NCI-H524 treated with DMSO at 0.1 percent for 48 hours (cell line): ENCODE measurements around the gene LRRC8B.
A peak's percentile ranks its signal among the peaks of the same experiment; 100 is the strongest.
"Not testable (repeated sequence)": the region's sequence is repeated elsewhere in the genome, so short reads cannot be mapped to it uniquely, and the experiment has no call there.

Experiments used
- DNase-seq: peaks from one replicate; lab custom pipeline; 2025; lab: John Stamatoyannopoulos, UW

Gene LRRC8B

DNA sequence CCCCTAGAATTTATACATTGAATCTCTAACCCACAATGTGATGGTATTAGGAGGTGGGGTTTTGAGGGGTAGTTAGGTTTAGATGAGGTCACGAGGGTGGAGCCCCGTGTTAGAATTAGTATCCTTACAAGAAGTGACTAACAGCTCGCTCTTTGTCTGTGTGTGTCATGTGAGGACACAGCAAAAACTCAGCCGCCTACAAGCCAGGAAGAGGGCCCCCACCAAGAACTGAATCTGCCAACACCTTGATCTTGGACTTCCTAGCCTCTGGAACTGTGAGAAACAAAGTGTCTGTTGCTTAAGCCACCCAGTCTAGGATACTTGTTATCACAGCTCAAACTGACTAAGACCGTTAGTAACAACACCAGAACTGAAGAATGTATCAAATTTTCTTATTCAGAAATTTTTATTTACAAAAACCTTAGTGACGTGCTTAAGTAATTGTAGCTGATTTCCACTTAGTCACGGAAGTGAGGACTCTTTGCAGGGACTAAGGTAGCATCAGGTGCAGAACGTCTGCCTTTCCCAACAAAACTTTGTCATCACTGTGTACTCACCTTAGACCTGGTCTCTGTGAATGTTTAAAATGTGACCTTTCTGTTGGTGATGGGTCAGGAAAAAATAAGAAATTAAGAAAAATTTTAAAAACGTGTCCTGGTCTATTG is 83.8 kb downstream of the LRRC8B start:
- no peak for DNase-seq

- no peak for DNase-seq
Measured at GRCh38 chr1:89608984-89609725, 84.5 kb downstream of the LRRC8B start.

DNA sequence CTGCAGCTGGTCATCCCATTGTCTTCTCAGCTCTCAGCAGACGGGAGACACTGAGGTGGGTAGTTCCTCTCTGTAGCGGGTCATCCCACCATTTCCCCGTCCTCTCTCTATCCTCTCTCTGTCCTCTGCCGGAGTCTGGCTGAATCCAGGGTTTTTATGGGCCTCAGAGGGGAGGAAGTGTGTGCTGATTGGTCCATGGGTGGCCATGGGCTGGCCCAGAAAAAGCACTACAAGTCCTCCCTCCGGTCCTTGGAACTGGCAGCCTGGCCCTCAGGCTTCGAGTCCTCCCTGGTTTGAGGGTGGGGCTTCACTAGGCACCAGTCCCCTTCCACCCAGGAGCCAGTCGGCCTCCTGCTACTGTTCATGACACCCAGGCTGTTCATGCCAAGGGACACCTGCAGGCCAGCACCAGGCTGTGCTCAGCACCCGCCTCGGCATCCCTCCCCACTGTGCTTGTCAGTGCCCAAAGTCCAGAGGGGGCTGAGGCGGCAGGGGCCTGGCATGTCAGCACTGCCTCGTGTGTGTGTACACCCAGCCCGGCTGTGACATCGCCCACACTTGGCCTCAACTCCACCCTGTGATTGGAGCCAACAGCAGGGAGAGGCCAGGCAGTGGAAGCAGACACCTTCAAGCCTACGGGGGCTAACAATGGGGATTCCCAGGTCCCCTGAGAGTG is 85.3 kb downstream of the LRRC8B start:
- DNase-seq: no peak

- DNase-seq: no peak
Measured at GRCh38 chr1:89610457-89611011, 85.9 kb downstream of the LRRC8B start.

GRCh38 chr1:89611721-89612120 is 87.1 kb downstream of the LRRC8B start:
- DNase-seq: no peak

GRCh38 chr1:89613928-89614327 is 89.3 kb downstream of the LRRC8B start:
- no peak for DNase-seq

- no peak for DNase-seq
Measured at GRCh38 chr1:89615676-89616598, 91.3 kb downstream of the LRRC8B start.

DNA sequence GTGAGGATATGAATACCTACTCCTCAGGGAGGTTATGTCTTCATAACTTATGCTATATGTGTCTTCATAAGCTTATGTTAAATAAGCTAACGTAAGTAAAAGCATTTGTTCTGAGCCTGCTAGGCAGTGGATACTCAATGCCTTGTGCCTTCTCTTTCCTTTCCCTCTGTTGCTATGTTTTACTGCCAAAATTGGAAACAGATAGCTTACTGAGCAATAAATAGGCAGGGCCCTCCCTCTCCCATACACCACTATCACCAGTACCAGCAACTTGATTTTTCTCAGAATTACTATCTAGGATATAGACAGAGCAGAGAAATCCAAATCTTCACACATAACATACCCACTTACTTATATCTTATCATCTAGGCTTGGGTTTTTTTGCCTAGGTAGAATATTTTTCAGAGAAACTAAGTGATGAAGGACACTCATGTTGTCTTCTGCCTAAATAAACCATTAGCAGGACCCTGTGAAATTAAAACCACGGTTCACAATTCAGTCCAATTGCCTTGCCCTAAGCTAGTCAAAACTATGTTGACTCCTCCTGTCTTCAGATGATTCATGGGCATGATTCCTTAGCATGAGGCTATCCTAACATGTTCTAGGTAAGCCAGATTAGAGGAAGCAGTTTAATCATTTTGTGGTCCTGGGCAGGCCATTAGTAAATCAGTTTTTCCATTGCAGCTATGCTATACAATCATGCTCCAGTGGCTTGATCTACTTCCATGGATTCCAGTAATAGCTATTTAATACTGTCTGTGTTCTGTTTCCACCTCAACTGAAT is 92.4 kb downstream of the LRRC8B start:
- DNase-seq: no peak

GRCh38 chr1:89620664-89621063 is 96.0 kb downstream of the LRRC8B start:
- DNase-seq: no peak

- DNase-seq: no peak
Measured at GRCh38 chr1:89622895-89623294, 98.3 kb downstream of the LRRC8B start.

DNA sequence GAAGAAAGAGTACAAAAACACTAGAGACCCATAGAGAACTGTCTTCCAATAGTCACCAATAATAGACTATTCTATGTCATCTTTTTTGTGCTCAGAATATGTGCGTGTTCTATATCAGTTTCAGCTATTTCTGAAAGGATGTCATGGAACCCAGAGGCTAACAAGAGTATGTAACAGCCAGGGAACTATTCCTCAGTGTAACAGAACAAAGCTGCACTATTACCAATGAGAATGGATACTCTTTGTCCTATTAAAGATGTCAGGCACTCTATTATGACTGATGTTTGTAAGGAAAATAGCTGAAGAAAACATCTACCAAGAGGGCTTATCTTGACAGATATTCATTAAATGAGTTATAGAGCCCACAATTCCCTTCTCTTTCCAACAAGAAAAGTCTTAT is 99.7 kb downstream of the LRRC8B start:
- no peak for DNase-seq

GRCh38 chr1:89624715-89625323 is 100.2 kb downstream of the LRRC8B start:
- no peak for DNase-seq

GRCh38 chr1:89627596-89627962 is 103.0 kb downstream of the LRRC8B start:
- DNase-seq: no peak

DNA sequence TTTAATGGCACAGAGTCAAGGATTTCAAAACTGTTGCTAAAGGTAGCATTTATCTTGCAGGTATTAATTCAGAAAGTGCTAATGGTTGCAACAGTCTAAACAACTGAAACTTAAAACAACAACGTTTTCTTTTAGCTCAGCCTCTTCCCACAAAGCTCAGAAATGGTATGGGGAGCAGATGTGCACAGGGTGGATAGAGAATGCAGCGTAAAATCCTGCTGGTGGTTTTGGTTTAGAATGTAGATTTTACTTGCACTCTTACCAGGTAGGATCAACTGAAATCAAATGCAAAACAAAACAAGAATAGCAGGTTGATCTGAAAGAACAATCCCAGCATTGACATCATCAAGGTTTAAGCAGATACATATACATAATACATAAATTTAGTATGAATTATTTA is 104.5 kb downstream of the LRRC8B start:
- no peak for DNase-seq

GRCh38 chr1:89629600-89629999 is 105.0 kb downstream of the LRRC8B start:
- not testable (repeated sequence) for DNase-seq

DNA sequence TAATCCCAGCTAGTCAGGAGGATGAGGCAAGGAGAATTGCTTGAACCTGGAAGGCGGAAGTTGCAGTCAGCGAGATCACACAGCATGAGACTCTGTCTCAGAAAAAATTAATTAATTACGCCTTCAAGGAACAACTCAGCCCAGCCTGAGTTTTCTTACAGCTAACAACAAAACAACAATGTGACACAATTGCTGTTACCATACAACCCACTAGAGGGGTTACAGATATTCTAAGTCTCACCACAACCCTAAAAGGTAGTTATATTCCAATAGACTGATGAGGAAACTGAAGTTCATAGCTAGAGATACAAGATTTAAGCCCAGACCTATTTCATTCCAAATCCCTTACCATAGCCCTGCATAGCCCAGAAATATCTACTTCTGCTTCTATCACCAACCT is 105.4 kb downstream of the LRRC8B start:
- DNase-seq: no peak

DNA sequence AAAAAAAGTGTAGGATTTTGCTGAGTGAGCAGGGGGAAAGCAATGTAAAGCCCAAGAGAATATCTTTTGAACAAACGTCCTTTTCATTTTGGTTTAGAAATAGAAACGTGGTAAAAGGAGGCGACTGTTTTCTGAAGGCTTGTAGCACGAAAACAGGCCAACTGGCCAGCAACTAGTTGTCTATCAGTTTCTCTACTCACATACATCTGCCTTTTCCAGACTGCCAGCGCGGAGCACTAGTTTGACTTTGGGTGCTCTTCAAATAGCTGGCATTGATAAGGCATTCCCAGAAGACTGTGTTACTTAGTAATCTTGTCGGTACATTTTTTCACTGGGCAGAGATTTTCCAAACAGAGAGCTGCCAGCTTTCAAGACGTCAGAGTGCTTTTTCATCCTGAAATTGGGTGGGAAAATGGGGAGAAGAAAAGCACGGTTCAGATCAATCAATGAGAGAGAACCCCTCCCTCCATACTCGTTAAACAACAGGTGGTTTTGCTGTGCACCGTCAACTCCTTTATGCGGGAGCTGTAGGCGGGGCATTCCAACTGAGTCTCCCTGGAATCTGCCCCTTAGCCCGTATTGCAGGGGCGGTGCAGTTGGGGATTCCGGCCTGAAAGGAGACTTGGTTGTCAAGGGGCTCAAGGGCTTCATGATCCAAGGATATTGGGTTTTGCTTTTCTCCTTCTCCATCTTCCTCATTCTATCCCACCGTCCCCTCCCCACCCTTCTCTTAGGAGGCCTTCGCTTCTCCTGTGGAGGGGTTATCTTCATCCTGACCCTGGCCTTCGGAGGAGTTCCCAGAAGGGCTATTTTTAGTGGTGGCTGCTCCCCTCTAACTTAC is 107.4 kb downstream of the LRRC8B start:
- DNase-seq: no peak

GRCh38 chr1:89632657-89633247 is 108.1 kb downstream of the LRRC8B start, which contains the start of gene LRRC8C:
TSS of gene LRRC8C (plus strand) at chr1:89633120. CDS start at chr1:89686474, 53,354 bp downstream.
- DNase-seq: peak; percentile 10

DNA sequence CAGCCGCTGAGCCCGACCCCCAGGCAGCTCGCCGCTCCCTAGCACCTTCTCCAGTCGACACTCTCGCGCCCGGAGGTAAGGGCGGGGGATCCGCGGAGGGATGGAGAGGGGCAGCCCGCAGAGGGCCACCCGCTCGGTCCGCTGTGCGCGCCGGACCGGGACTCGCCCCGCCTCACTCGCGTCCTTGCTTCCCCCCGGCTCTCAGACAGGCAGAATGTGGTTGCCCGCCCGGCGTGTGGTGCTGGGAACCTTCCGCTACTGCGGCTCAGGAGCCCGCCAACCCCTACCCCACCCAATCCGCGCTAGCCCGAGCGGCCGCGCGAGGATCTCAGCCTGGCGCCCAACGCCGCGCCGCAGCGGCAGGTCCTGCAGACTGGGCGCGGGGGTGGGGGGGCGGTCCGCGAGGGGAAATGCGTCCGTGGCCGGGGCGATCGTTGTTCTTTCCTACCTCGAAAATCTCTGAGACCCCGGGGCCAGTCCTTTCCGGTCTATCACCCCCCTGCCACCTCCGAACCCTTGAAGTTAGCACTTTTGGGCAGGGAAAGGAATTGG is 108.7 kb downstream of the LRRC8B start:
- DNase-seq: no peak
